Muscle layer of duodenum (tissue), 2 donors: ENCODE measurements around the gene PTPN14.
"Not testable (repeated sequence)": the region's sequence is repeated elsewhere in the genome, so short reads cannot be mapped to it uniquely, and the experiment has no call there.

Source experiments
- H3K27ac ChIP-seq: one replicate; pipeline ENCODE4 v1.7.0; 2013; ENCODE audit warnings: mild to moderate bottlenecking, low read length
- H3K27me3 ChIP-seq: one replicate; pipeline ENCODE4 v1.7.0; 2013; ENCODE audit warnings: low read depth, mild to moderate bottlenecking, control low read depth, low read length
- H3K36me3 ChIP-seq, 2 donors: one replicate each; pipeline ENCODE4 v1.7.0; 2013; ENCODE audit warnings: low read length in 2 of 2, control low read depth in 1 of 2, mild to moderate bottlenecking in 1 of 2; ENCODE audit not compliant: insufficient read depth in 2 of 2, control insufficient read depth in 1 of 2
- H3K4me1 ChIP-seq, 2 donors: one replicate each; pipeline ENCODE4 v1.7.0; 2013; ENCODE audit warnings: low read length in 2 of 2, mild to moderate bottlenecking in 2 of 2, control low read depth in 1 of 2, moderate library complexity in 1 of 2; ENCODE audit not compliant: insufficient read depth in 2 of 2, control insufficient read depth in 1 of 2
- H3K4me3 ChIP-seq, 2 donors: one replicate each; pipeline ENCODE4 v1.7.0; 2013; ENCODE audit warnings: low read length in 2 of 2, low read depth in 1 of 2, mild to moderate bottlenecking in 1 of 2
- H3K9me3 ChIP-seq, 2 donors: one replicate each; pipeline ENCODE4 v1.7.0; 2013; ENCODE audit warnings: low read length in 2 of 2, control low read depth in 1 of 2, mild to moderate bottlenecking in 1 of 2; ENCODE audit not compliant: control insufficient read depth in 1 of 2
- donor health status: healthy.

Gene PTPN14

DNA sequence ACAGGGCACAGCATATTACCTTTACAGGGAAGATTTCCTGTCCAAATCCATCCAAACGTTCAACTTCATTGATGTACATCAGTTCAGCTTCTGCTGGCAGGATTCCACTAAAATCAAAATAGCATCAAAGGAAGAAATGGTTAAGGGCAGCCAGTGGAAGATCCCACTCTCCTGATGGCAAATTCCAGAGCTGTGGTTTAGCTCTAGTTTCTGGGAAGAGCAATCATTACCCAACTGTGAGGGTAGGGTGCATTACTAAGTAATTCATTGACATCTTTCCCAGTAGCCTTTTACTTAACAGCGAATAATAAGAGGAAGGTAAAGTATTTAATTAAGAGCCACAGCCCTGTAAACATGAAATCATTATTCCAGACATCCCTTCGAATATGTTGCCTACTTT is 149.7 kb downstream of the PTPN14 start:
- peaks cover 0 to 4% of the 10 kb centered on the region in 2 donors for H3K4me1 ChIP-seq
- H3K27me3 ChIP-seq: no peaks in the 10 kb centered on the region
- no peak overlapping the region for H3K4me3 ChIP-seq
- peaks cover 0 to 17% of the 10 kb centered on the region in 2 donors for H3K36me3 ChIP-seq
- no peaks in the 10 kb centered on the region for H3K9me3 ChIP-seq
- no peak overlapping the region for H3K27ac ChIP-seq

DNA sequence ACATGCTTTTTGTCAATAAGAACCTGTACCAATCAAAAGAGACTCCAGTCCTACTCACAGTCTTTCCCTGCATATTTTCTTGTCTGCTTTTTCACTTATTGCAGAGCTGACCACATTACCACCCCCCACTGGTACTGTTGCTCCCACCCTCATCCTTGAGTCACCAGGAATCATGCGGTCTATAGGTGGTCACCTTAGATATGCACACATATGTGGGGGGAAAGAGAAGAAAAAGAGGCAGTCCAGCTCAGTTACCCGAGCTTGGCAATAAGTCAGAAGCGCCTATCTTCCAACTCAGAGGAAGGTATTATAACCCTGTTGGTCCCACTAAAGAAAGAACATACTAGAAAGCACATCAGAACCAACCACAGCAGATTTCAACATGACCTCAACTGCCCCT is 151.3 kb downstream of the PTPN14 start:
- Histone ChIP-seq H3K36me3 (peaks cover 0 to 19% of the 10 kb centered on the region in 2 donors), H3K9me3 (no peaks in the 10 kb centered on the region), H3K27me3 (no peaks in the 10 kb centered on the region), H3K4me1 (peaks cover 0 to 4% of the 10 kb centered on the region in 2 donors), H3K27ac (no peak overlapping the region), H3K4me3 (no peak overlapping the region)

DNA sequence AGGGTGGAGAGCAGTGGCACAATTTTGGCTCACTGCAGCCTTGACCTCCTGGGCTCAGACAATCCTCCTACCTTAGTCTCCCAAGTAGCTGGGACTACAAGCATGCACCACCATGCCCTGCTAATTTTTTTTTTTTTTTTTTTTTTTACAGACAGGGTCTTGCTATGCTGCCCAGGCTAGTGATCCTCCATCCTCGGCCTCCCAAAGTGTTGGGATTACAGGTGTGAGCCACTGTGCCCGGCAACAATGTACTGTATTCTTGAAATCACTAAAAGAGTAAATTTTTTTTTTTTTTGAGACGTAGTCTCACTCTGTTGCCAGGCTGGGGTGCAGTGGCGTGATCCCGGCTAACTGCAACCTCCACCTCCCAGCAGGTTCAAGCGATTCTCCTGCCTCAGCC is 152.9 kb downstream of the PTPN14 start:
- Histone ChIP-seq H3K27me3 (no peaks in the 10 kb centered on the region), H3K9me3 (no peaks in the 10 kb centered on the region), H3K36me3 (peaks cover 0 to 30% of the 10 kb centered on the region in 2 donors), H3K4me3 (no peak overlapping the region), H3K4me1 (peaks cover 0 to 4% of the 10 kb centered on the region in 2 donors), H3K27ac (no peak overlapping the region)

DNA sequence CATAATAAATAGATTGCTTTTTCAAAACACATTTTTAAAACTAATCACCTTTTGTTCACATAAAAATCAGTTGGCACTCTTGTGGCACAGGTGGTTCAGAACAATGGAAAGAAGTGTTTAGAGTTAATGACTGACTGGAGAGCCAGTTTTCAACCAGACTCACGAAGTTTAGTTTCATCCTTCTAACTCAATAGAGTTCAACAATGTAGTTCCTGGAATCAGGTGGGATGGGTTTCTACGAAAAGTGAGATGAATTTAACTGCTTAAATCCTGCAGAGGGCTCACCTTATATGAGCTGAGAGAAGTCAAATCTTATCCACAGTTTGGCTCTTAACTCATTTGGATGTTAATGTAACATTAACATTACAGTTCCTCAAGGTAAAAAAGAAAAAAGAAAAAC is 153.9 kb downstream of the PTPN14 start:
- Histone ChIP-seq H3K4me3 (no peak overlapping the region), H3K4me1 (peaks cover 0 to 4% of the 10 kb centered on the region in 2 donors), H3K27ac (no peak overlapping the region), H3K27me3 (no peaks in the 10 kb centered on the region), H3K36me3 (peaks cover 8 to 34% of the 10 kb centered on the region in 2 donors), H3K9me3 (no peaks in the 10 kb centered on the region)

DNA sequence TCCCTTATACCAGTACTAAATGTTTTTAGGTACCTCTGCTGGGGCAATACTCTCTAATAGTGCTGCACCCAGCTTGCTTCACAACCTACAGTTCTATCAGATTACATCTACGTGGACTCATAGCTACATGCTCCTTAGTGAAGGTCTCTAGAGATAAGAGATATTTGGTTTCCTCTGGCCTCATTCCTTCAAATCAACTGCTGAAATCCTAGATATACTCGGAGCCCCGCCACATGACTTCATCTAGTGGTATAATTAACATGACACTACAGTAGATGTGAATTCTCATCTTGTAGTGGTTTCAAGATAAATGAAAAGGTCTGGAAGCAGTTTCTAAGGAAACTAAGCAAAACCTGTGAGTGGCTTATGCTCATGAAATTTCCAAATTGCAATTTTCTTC is 155.1 kb downstream of the PTPN14 start:
- Histone ChIP-seq H3K27ac (no peak overlapping the region), H3K36me3 (peaks cover 11 to 32% of the 10 kb centered on the region in 2 donors), H3K27me3 (no peaks in the 10 kb centered on the region)

DNA sequence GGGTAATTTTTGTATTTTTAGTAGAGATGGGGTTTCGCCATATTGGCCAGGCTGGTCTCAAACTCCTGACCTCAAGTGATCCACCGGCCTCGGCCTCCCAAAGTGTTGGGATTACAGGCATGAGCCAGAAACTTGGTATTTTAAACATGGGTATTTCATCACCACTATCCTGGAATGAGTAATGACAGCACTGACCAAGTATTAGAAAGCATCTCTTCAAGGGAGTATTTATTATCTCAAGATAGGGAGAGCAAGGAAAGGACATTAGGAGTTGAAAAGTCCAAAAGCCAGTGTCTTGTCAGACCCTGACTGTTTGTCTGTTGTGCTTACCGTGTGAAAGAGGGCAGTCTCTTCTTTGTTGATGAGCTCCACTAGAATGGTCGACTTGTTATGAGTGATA is 156.8 kb downstream of the PTPN14 start:
- not testable (repeated sequence) for H3K27ac ChIP-seq, H3K4me3 ChIP-seq, H3K4me1 ChIP-seq, H3K27me3 ChIP-seq, H3K9me3 ChIP-seq
- peaks cover 11 to 24% of the 10 kb centered on the region in 2 donors for H3K36me3 ChIP-seq

More for the DNA sequence above, 155.1 kb downstream of the PTPN14 start:
- no peaks in the 10 kb centered on the region for H3K4me1 ChIP-seq
- no peaks in the 10 kb centered on the region for H3K9me3 ChIP-seq
- H3K4me3 ChIP-seq: no peak overlapping the region

DNA sequence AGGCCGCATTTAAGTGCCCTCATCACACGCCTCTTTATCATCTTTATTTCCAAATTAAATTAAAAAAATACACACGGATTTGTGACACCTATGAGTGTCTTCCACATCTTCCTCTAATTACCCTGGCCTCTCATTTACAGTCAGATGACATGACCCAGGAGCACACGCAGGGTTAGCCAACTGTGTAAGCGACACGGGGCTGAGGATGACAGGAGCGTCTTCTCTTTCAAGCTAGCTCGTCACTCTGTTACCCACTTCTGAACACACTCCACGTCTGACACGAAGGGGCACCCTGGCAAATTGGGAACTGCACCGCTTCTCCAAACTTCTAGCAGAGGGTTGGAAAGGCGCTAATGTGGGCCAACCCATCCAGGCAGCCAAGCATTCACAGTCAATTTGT is 158.3 kb downstream of the PTPN14 start:
- H3K9me3 ChIP-seq: no peaks in the 10 kb centered on the region
- H3K4me1 ChIP-seq: no peaks in the 10 kb centered on the region
- H3K4me3 ChIP-seq: no peak overlapping the region
- H3K27me3 ChIP-seq: no peaks in the 10 kb centered on the region
- peaks cover 11 to 24% of the 10 kb centered on the region in 2 donors for H3K36me3 ChIP-seq
- no peak overlapping the region for H3K27ac ChIP-seq

DNA sequence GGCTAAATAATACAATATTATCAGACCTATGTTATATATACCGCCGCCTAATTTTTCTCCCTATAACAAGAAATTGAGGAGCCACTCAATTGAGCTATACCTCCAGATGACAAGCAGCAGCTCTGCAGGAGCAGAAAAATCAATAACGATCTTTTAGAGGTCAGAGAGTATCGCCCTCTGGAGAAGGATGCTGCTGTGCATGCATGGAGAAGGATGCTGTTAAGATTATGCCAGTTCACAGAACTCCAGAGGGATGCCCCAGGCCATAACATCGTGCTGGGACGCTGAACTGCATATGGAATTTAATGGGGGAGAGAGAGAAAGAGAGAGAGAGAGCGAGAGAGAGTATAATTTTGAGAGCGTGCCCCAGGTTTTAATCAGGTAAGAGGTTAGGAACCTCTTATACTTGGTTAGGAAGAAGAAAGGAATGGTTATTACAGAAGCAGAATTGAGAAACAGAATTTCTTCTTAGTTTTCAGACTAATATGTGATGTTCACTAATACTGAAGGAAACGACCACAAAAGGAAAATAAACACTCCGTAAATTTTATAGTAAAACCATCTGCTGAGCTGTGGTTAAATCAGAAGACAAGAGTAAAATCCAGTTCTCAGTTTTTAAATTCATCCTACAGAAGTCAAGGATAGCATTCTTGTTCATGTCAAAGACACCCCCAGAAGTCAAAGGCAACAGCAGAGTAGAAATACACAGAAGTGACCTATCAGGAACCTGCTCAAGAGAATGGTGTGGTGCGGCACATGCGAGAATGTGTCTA is 159.3 kb downstream of the PTPN14 start:
- peaks cover 11 to 21% of the 10 kb centered on the region in 2 donors for H3K36me3 ChIP-seq
- H3K27ac ChIP-seq: no peak overlapping the region
- H3K27me3 ChIP-seq: no peaks in the 10 kb centered on the region
- H3K4me3 ChIP-seq: no peak overlapping the region
- no peaks in the 10 kb centered on the region for H3K9me3 ChIP-seq
- no peaks in the 10 kb centered on the region for H3K4me1 ChIP-seq

DNA sequence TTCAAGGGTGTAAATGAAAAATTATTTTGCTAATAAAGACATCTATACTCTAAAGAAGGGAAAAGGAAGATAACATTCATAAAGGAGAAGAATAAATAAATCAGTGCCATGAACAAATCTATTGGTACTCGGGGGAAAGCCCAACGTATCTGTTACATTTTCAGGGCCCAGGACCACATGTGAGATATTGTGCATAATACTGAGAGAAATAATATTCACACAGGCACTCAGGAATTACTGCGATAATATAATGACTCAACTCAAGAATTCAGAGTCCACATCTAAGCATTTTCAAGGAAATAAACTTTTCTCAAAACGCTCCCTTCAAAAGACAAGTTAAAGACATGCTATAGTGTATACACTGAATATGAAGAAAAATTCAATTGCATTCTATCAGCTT is 161.7 kb downstream of the PTPN14 start:
- peaks cover 11 to 18% of the 10 kb centered on the region in 2 donors for H3K36me3 ChIP-seq
- H3K4me1 ChIP-seq: no peaks in the 10 kb centered on the region
- no peaks in the 10 kb centered on the region for H3K9me3 ChIP-seq
- H3K27me3 ChIP-seq: no peaks in the 10 kb centered on the region
- no peak overlapping the region for H3K27ac ChIP-seq
- H3K4me3 ChIP-seq: no peak overlapping the region

DNA sequence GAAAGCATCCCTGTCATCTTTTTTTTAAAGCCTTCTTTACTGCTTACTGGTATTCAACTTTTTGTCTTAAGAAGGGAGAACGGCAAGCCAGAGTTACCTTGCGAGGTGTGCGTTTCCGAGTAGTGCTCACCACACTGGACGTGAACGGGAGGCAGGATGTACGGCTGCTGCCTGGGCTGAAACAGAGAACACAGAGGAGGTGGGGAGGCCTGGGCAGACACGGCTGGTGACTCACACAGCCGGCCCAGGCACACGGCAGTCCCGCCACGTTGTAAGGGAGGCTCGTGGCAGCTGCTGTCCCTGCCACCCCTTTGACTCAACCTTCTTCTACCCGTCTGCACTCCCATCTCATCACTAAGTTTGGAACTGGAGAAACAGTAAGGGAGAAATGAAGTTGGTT is 164.7 kb downstream of the PTPN14 start:
- no peak overlapping the region for H3K27ac ChIP-seq
- H3K9me3 ChIP-seq: no peaks in the 10 kb centered on the region
- H3K36me3 ChIP-seq: peaks cover 0 to 24% of the 10 kb centered on the region in 2 donors
- no peaks in the 10 kb centered on the region for H3K4me1 ChIP-seq
- no peaks in the 10 kb centered on the region for H3K27me3 ChIP-seq
- no peak overlapping the region for H3K4me3 ChIP-seq

DNA sequence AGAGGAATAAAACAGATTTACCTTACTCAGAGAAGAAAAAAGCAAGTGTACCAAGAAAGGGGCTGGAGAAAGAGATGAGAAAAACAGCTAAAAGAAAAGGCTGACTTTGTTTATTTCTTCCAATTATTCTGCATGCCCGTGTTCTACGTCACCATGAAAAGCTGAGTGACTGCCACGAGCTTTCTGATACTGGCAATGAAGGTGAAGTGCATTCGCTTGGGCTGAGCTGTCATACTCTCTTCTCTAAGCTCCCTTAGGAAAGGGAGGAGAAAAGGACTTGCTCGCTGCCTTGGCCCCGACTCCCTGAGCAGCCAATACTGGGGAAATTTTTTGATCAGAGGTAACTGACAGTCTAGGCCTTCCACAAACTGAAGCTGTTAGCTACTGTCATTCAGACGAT is 165.1 kb downstream of the PTPN14 start:
- Histone ChIP-seq H3K9me3 (no peaks in the 10 kb centered on the region), H3K36me3 (peaks cover 0 to 24% of the 10 kb centered on the region in 2 donors), H3K4me3 (no peak overlapping the region), H3K27me3 (no peaks in the 10 kb centered on the region), H3K4me1 (no peaks in the 10 kb centered on the region), H3K27ac (no peak overlapping the region)

DNA sequence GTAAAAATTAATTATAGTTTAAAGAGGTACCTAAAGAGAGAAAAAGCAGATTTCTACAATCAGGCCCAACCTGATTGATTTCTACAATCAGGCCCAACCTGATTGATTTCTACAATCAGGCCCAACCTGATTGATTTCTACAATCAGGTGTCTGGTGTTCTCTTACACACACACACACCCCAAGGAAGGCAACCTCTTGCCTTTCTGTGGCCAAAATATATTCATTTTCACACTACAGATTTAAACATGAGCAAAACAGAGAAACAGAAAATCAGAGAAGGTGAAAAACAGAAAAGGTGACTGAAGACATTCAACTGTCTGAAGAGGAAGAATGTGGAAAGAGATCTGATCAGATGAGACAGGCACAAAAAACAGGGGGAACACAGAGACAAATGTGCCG is 166.0 kb downstream of the PTPN14 start:
- no peak overlapping the region for H3K4me3 ChIP-seq
- peaks cover 0 to 24% of the 10 kb centered on the region in 2 donors for H3K36me3 ChIP-seq
- H3K27me3 ChIP-seq: no peaks in the 10 kb centered on the region
- H3K4me1 ChIP-seq: no peaks in the 10 kb centered on the region
- H3K9me3 ChIP-seq: no peaks in the 10 kb centered on the region
- no peak overlapping the region for H3K27ac ChIP-seq
